ENCODE data around the gene CTTNBP2.
A peak's percentile ranks its signal among the peaks of the same experiment; 100 is the strongest.

The CTTNBP2 gene

DNA sequence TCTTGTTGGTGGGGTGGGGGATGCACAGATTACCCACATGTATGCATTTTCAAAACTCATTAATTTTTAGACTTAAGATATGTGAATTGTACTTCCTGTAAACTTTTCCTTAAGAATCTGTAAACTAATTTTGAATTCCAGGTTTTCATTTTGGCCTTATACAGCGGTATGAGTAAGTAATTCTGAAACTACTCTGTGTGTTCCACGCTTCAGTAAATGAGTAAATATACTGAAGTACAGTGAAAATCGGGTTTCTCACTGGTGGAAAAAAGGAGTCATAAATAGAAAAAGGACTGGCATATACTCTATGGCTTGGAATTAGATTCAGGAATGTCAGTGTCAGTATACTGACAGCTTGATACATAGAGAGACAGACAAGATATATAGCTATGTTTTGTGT, 72.8 kb downstream of the CTTNBP2 start:
- FAIRE-seq (no peak), DNase-seq (ENCODE audit: insufficient read length) (no peak)
- TF ChIP-seq POLR2A (IDR thresholded peaks at IDR 0.05; ENCODE audit: low read depth, low read length) (no peak), POLR2AphosphoS5 (IDR thresholded peaks at IDR 0.05; ENCODE audit: low read depth, low read length) (no peak), TAF1 (IDR thresholded peaks at IDR 0.05; ENCODE audit: borderline replicate concordance, low read depth, low read length) (no peak)

DNA sequence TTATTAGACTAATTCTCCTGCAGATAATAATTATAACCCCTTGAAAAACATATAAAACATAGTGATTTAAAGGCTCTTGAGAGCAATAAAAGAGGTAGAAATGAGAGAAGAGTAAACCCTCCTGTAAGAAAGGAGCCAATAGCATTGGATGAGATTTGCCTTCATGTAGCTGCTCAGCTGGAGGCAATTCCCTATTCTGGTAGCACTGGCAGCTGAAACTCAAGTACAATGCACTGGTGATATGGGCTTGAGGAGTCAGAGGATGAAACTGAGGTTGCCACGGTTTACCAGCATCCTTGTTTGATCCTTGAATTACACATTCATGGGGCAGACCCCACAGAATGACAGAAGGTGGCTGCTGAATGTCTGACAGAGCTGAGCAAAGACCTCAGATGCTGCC, 76.4 kb downstream of the CTTNBP2 start:
- no peak for FAIRE-seq
- TF ChIP-seq POLR2A (IDR thresholded peaks at IDR 0.05; ENCODE audit: low read depth, low read length), result no peak
- TF ChIP-seq TAF1 (IDR thresholded peaks at IDR 0.05; ENCODE audit: borderline replicate concordance, low read depth, low read length), result no peak
- no peak for TF ChIP-seq POLR2AphosphoS5 (IDR thresholded peaks at IDR 0.05; ENCODE audit: low read depth, low read length)

DNA sequence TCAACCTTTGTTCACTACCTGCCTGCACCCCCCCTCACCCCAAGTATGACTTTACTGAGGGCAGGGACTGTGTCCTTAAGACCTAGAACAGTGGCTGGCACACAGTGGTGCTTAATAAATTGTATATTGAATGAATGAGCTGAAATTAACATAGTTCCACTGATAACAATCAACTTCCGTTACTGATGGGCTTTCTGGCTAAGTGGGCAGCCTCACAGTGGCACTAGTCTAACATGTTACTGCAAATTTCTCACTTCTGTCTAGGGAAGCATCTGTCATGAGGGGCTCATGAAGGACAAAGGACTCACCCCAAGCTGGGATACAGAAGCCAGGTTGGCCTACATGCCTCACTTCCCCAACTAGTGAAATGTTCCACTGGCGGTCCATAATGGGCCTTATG, 79.3 kb downstream of the CTTNBP2 start:
- no peak for TF ChIP-seq TAF1 (IDR thresholded peaks at IDR 0.05; ENCODE audit: borderline replicate concordance, low read depth, low read length)
- TF ChIP-seq POLR2A (IDR thresholded peaks at IDR 0.05; ENCODE audit: low read depth, low read length), result no peak
- TF ChIP-seq POLR2AphosphoS5 (IDR thresholded peaks at IDR 0.05; ENCODE audit: low read depth, low read length), result no peak
- DNase-seq (ENCODE audit: insufficient read length) (no peak), FAIRE-seq (peak; percentile 5)

More for the DNA sequence above, 76.4 kb downstream of the CTTNBP2 start:
- DNase-seq (ENCODE audit: insufficient read length), result no peak

DNA sequence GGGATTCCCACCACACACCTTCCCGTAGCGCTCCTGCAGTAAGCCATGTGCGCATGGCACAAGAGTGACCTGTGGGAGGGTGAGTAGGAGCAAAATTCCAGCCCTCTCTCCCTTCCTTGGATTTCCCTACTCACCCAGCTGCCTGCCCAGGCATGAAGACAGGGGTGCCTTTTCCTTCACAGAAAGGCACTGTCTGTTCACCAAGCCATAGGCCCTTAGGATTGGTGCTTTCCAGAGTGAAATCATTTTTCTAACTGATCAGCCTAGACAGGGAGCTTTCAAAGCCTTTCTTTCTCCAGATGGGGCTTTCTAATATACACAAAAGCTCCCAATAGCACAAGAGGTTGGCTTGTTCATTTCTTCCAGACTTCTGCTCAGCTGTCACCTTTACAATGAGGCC, 79.7 kb downstream of the CTTNBP2 start:
- TF ChIP-seq POLR2A (IDR thresholded peaks at IDR 0.05; ENCODE audit: low read depth, low read length) (no peak), POLR2AphosphoS5 (IDR thresholded peaks at IDR 0.05; ENCODE audit: low read depth, low read length) (no peak), TAF1 (IDR thresholded peaks at IDR 0.05; ENCODE audit: borderline replicate concordance, low read depth, low read length) (no peak)
- DNase-seq (ENCODE audit: insufficient read length), result no peak
- peak; percentile 51 for FAIRE-seq

DNA sequence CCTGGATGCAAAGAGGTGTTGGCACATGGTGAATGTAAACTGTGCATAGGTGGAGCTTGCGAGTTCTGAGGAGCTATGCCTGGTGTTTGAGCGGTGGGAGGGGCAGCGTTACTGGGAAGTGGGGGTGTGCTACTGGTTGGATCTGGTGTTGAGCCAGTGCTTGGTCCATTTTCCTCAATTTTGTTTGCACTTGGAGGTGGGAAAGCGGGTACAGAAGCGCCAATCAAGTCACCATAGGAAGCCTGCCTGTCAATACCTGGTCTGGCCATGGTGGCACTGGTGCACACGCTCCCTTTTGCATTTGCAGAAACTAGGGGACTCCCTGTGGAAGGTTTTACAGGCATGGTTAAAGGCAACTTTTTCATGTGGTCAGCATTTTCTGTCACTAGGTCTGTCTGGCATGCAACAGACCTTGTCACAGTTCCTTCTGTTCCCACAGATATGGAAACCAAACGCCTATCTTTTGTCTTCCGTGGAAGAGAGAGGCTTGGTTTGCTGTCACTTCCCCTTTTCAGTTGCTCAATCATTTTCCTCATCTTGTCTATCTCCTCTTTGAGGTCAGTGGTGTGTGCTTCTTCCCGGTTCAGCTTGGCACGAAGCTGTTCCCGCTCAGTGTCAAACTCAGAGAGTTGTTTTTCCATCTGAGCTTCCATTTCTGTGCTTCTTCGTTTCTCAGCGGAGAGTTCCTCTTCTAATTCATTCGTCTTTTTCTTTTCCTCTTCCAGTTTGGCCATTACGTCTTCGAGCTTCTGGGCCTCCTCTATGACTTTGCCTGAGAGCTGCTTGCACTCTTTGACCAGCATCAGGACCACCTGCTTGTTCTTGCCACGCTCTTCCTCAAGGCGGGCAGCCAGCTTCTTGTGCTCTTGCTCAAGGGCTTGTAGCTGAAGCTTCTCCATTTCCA, 81.1 kb downstream of the CTTNBP2 start:
- FAIRE-seq, result peak; percentile 83
- no peak for DNase-seq (ENCODE audit: insufficient read length)
- TF ChIP-seq POLR2AphosphoS5 (IDR thresholded peaks at IDR 0.05; ENCODE audit: low read depth, low read length) (no peak), TAF1 (IDR thresholded peaks at IDR 0.05; ENCODE audit: borderline replicate concordance, low read depth, low read length) (no peak), POLR2A (IDR thresholded peaks at IDR 0.05; ENCODE audit: low read depth, low read length) (no peak)

DNA sequence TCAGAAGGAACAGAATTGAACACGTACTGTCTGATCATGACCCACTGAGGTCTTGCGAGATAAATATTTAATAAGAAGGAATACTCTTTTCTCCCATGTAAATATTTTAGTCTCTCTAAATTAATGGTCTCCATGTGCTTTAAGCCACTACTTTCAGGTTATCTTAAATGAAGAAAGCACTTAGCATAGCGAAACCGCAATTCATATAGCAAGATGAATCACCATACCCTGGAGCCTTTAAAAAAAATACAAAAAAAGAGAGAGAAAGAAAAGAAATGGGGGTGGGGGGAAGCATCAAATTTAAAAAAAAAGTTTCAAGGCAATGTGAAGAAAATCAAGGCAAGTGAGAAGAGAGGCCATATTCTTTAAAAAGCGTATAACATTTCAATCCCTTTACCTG, 82.5 kb downstream of the CTTNBP2 start:
- no peak for DNase-seq (ENCODE audit: insufficient read length)
- no peak for FAIRE-seq
- TF ChIP-seq POLR2A (IDR thresholded peaks at IDR 0.05; ENCODE audit: low read depth, low read length), result no peak
- no peak for TF ChIP-seq TAF1 (IDR thresholded peaks at IDR 0.05; ENCODE audit: borderline replicate concordance, low read depth, low read length)
- no peak for TF ChIP-seq POLR2AphosphoS5 (IDR thresholded peaks at IDR 0.05; ENCODE audit: low read depth, low read length)

DNA sequence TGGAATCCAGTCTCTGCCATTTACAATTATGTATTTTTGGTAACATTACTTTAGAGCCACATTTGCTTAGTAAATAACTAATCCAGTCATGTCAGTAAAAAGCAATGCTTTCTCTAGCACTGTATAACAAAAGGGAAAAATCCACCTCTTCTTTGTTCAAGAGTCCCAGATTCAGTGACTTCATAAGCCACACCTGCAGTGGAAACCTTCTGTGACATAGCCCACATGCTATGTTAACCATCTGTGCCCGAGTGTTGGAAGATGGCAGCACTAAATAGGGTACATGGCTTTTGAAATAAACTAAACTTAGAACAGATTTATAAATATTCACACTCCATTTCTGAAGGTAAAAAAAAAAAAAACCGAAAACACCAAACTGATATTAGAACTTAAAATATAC, 83.0 kb downstream of the CTTNBP2 start:
- no peak for DNase-seq (ENCODE audit: insufficient read length)
- FAIRE-seq, result no peak

DNA sequence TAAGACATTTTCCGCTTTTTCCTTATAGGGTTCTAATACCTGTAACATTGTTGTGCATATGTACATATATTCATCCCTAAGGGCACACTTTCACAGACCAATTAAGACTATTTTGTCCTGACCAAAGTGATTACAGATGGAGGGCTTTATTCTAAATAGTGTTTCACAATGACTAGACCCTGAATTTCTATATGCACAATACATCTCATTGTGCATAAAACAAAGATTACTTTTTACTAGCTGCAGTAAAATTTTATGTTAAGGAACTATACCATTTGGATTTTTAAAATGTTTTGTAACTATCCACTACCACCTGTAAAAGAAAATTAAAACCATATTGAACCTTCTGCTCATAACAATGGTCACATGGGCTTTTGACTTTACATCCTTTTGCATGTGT, 87.8 kb downstream of the CTTNBP2 start:
- TF ChIP-seq TAF1 (IDR thresholded peaks at IDR 0.05; ENCODE audit: borderline replicate concordance, low read depth, low read length) (no peak), POLR2A (IDR thresholded peaks at IDR 0.05; ENCODE audit: low read depth, low read length) (no peak), POLR2AphosphoS5 (IDR thresholded peaks at IDR 0.05; ENCODE audit: low read depth, low read length) (no peak)
- FAIRE-seq (no peak), DNase-seq (ENCODE audit: insufficient read length) (no peak)

More for the DNA sequence above, 83.0 kb downstream of the CTTNBP2 start:
- no peak for TF ChIP-seq POLR2A (IDR thresholded peaks at IDR 0.05; ENCODE audit: low read depth, low read length)
- no peak for TF ChIP-seq TAF1 (IDR thresholded peaks at IDR 0.05; ENCODE audit: borderline replicate concordance, low read depth, low read length)
- no peak for TF ChIP-seq POLR2AphosphoS5 (IDR thresholded peaks at IDR 0.05; ENCODE audit: low read depth, low read length)

DNA sequence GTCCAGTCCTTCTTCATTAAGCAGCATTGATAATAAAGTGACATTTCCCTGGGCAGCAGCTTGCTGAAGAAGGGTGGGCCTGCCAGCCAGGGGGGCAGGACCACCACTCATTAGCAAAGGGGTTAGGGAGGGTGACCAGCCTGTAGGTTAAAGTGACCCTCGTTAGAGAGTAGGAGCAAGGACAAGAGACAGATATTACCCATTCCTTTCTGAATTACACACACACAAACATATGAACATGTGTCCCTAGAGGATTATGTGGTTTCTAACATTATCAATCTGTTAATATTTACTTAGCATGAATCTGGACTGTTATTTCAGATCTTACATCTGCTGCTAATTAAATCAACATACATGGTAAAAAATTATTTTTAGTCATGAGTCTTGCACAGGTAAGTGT, 88.9 kb downstream of the CTTNBP2 start:
- TF ChIP-seq POLR2AphosphoS5 (IDR thresholded peaks at IDR 0.05; ENCODE audit: low read depth, low read length) (no peak), POLR2A (IDR thresholded peaks at IDR 0.05; ENCODE audit: low read depth, low read length) (no peak), TAF1 (IDR thresholded peaks at IDR 0.05; ENCODE audit: borderline replicate concordance, low read depth, low read length) (no peak)
- no peak for FAIRE-seq
- DNase-seq (ENCODE audit: insufficient read length), result no peak

DNA sequence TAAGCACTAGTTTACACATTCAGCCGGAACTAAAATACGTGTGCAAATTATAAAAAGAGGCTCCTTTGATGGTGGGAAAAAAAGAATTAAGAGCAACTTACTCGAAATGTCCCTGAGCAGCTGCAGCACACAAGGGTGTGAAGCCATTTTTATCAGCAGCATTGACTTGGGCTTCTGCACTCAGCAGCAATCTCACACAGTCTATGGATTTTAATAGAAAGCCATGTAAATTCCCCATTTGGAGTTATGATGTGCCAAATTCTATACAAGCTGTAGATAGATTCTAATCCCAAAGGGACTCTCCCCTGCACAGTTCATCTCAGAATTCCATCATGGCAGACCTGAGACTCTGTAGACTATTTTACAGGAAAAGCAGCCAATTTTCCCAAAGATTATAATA, 90.5 kb downstream of the CTTNBP2 start:
- DNase-seq (ENCODE audit: insufficient read length) (no peak), FAIRE-seq (no peak)

DNA sequence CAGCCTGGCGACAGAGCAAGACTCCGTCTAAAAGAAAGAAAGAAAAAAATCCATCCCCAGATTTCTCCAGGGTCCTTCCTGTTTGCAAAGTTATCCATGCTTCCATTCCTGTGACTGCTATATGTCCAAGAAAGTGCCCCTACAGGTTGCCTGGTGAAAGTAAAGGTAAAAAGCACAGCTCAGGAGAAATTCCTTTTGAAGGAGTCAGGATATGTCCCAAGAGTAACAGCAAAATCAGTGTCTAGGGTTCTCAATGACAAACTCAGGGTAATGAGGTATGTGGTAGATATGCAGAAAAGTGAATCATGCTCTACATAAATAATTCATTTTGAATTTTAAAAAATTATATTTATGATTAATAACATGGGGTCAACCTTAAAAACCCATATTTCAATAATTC, 91.5 kb downstream of the CTTNBP2 start:
- FAIRE-seq (no peak), DNase-seq (ENCODE audit: insufficient read length) (no peak)
- no peak for TF ChIP-seq POLR2AphosphoS5 (IDR thresholded peaks at IDR 0.05; ENCODE audit: low read depth, low read length)
- no peak for TF ChIP-seq POLR2A (IDR thresholded peaks at IDR 0.05; ENCODE audit: low read depth, low read length)
- no peak for TF ChIP-seq TAF1 (IDR thresholded peaks at IDR 0.05; ENCODE audit: borderline replicate concordance, low read depth, low read length)

More for the DNA sequence above, 90.5 kb downstream of the CTTNBP2 start:
- TF ChIP-seq POLR2AphosphoS5 (IDR thresholded peaks at IDR 0.05; ENCODE audit: low read depth, low read length), result no peak
- no peak for TF ChIP-seq TAF1 (IDR thresholded peaks at IDR 0.05; ENCODE audit: borderline replicate concordance, low read depth, low read length)
- no peak for TF ChIP-seq POLR2A (IDR thresholded peaks at IDR 0.05; ENCODE audit: low read depth, low read length)

DNA sequence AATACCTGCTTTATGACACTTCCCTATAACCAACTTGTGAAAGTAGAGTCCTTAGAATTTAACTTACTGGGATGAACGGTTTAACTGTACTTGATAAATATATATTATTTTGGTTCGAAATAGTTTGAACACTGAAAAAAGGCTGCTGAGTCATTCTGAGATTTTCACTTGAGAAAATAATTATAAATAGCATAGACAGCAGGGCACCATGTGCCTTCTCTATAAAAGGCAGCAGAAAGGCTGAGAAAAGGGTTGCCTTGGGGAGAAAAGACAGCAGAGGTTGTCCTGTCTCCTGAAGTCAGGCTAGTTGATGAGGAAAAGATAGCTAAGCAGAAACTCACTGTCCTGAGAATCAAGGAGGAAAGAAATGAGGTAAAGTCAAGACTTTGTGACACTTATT, 92.4 kb downstream of the CTTNBP2 start:
- TF ChIP-seq POLR2AphosphoS5 (IDR thresholded peaks at IDR 0.05; ENCODE audit: low read depth, low read length) (no peak), TAF1 (IDR thresholded peaks at IDR 0.05; ENCODE audit: borderline replicate concordance, low read depth, low read length) (no peak), POLR2A (IDR thresholded peaks at IDR 0.05; ENCODE audit: low read depth, low read length) (no peak)
- DNase-seq (ENCODE audit: insufficient read length) (no peak), FAIRE-seq (peak; percentile 40)

Measured in GM12892 (cell line).